ENCODE measurements around the gene TRIP13.

TRIP13 gene

GRCh38 chr5:965604-966344, 73.1 kb downstream of the TRIP13 start:
- Histone ChIP-seq H3K27ac (ENCODE audit: low read depth, low read length) (no peak overlapping the region), H3K36me3 (ENCODE audit: control insufficient read depth, insufficient read depth, low read length) (no peaks in the 10 kb centered on the region), H3K4me1 (ENCODE audit: control insufficient read depth, insufficient read depth, low read length) (no peaks in the 10 kb centered on the region), H3K27me3 (ENCODE audit: control insufficient read depth, insufficient read depth, low read length) (no peaks in the 10 kb centered on the region), H3K4me3 (ENCODE audit: low read length) (no peak overlapping the region), H3K9ac (ENCODE audit: low read length) (no peak overlapping the region)

DNA sequence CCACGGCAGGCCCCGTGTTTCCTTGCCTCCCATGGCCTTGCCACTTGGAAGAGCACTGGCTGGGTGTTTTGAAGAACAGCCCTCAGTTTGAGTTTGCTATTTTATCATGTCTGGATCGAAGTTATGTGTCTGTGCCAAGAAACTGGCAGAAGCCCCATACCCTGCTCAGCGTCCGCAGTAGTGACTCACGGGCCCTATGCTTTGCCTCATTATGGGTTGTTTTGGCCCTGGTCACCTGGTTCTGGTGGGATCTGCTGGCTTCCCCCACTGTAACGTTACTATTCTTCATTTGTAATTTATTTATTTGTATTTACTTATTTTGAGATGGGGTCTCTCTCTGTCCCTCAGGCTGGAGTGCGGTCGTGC, 73.6 kb downstream of the TRIP13 start:
- Histone ChIP-seq H3K4me1 (ENCODE audit: control insufficient read depth, insufficient read depth, low read length) (no peaks in the 10 kb centered on the region), H3K36me3 (ENCODE audit: control insufficient read depth, insufficient read depth, low read length) (no peaks in the 10 kb centered on the region), H3K4me3 (ENCODE audit: low read length) (no peak overlapping the region), H3K9ac (ENCODE audit: low read length) (no peak overlapping the region), H3K27ac (ENCODE audit: low read depth, low read length) (no peak overlapping the region), H3K27me3 (ENCODE audit: control insufficient read depth, insufficient read depth, low read length) (no peaks in the 10 kb centered on the region)

GRCh38 chr5:966941-967340, 74.3 kb downstream of the TRIP13 start:
- H3K4me1 ChIP-seq (ENCODE audit: control insufficient read depth, insufficient read depth, low read length): no peaks in the 10 kb centered on the region
- H3K4me3 ChIP-seq (ENCODE audit: low read length): no peak overlapping the region
- no peak overlapping the region for H3K27ac ChIP-seq (ENCODE audit: low read depth, low read length)
- no peak overlapping the region for H3K9ac ChIP-seq (ENCODE audit: low read length)
- no peaks in the 10 kb centered on the region for H3K27me3 ChIP-seq (ENCODE audit: control insufficient read depth, insufficient read depth, low read length)
- H3K36me3 ChIP-seq (ENCODE audit: control insufficient read depth, insufficient read depth, low read length): no peaks in the 10 kb centered on the region
